Activated T-helper 1 cell treated with anti-CD3 and anti-CD28 coated beads, Interleukin-12 subunit alpha, Interleukin-12 subunit beta, Interleukin-2, Interleukin-4 antibody, amounts not matched to agents 30 ng/mL and 10 ng/mL and 1 ng/mL, durations not matched to agents 14 hours and 24 hours and 36 hours (primary cell): Measurements from ENCODE around the gene ARL2. TPM values are rescaled to one million over a fixed set of nuclear protein-coding genes. Genes with fewer than 3 reads are reported as not detected.

ENCODE experiments used
- total RNA-seq: library from RNA; stranded (reverse); gene quantifications from 2 replicates; pipeline ENCODE4 v1.2.3, GENCODE V29; 2022

ARL2 gene
- total RNA-seq, 1 donor from 2014 or later: 67.3 TPM

Other genes starting within 250 kb of the ARL2 start
- gene SF1, start 235.6 kb upstream of the ARL2 start, total RNA-seq: 518 and 538 TPM in 2 replicates
- gene MAP4K2, start 210.9 kb upstream of the ARL2 start, total RNA-seq: 70.2 and 70.7 TPM in 2 replicates
- 39.6 and 43.8 TPM in 2 replicates for gene MEN1, start 203.6 kb upstream of the ARL2 start, total RNA-seq
- gene CDC42BPG, start 169.5 kb upstream of the ARL2 start, total RNA-seq: 0.29 and 0.44 TPM in 2 replicates
- gene EHD1, start 135.5 kb upstream of the ARL2 start, total RNA-seq: 88.0 and 96.9 TPM in 2 replicates
- 24.6 and 24.9 TPM in 2 replicates for gene ATG2A, start 97.0 kb upstream of the ARL2 start, total RNA-seq
- 7.3 and 14.0 TPM in 2 replicates for gene PPP2R5B, start 89.5 kb upstream of the ARL2 start, total RNA-seq
- gene GPHA2, start 78.3 kb upstream of the ARL2 start, total RNA-seq: not detected in 2 replicates
- gene MAJIN, start 42.1 kb upstream of the ARL2 start, total RNA-seq: not detected in 2 replicates
- gene BATF2, start 17.2 kb upstream of the ARL2 start, total RNA-seq: not detected in 2 replicates
- 19.9 and 30.9 TPM in 2 replicates for gene SNX15, start 13.3 kb downstream of the ARL2 start, total RNA-seq
- 17.4 and 17.7 TPM in 2 replicates for gene SAC3D1, start 27.1 kb downstream of the ARL2 start, total RNA-seq
- 11.5 and 12.7 TPM in 2 replicates for gene NAALADL1, start 44.4 kb downstream of the ARL2 start, total RNA-seq
- gene CDCA5, start 69.9 kb downstream of the ARL2 start, total RNA-seq: 91.8 and 92.5 TPM in 2 replicates
- 31.9 and 34.5 TPM in 2 replicates for gene ZFPL1, start 70.1 kb downstream of the ARL2 start, total RNA-seq
- gene VPS51, start 82.1 kb downstream of the ARL2 start, total RNA-seq: 137 and 139 TPM in 2 replicates
- gene TM7SF2, start 97.7 kb downstream of the ARL2 start, total RNA-seq: 32.2 and 32.8 TPM in 2 replicates
- gene ZNHIT2, start 103.5 kb downstream of the ARL2 start, total RNA-seq: 20.8 and 22.1 TPM in 2 replicates
- 1,004 and 1,020 TPM in 2 replicates for gene FAU, start 108.0 kb downstream of the ARL2 start, total RNA-seq
- gene MRPL49, start 108.2 kb downstream of the ARL2 start, total RNA-seq: 76.0 and 76.4 TPM in 2 replicates
- 42.3 and 45.8 TPM in 2 replicates for gene SYVN1, start 120.4 kb downstream of the ARL2 start, total RNA-seq
- not detected in 2 replicates for gene SPDYC, start 156.1 kb downstream of the ARL2 start, total RNA-seq
- 85.9 and 93.5 TPM in 2 replicates for gene CAPN1, start 167.8 kb downstream of the ARL2 start, total RNA-seq
- gene POLA2, start 247.8 kb downstream of the ARL2 start, total RNA-seq: 78.2 and 78.9 TPM in 2 replicates